ENCODE data around the gene SUCLG2.

The SUCLG2 gene

DNA sequence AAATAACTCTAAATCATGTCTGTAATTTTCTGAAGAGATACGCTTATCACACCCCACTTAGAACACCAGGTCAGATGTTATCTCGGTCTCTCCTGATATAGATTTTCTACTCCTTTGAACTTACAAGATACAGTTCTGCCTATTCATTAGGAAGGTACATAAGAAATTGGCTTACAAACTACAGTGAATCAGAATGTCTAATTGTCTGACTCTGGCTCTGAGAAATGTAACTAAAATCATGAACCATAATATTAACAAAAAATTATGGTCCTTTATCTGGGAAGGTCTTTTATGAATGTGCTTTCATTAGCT is 235.2 kb downstream of the SUCLG2 start:
- H3K36me3 ChIP-seq = no peaks in the 10 kb centered on the region
- TF ChIP-seq, protein P1, sequence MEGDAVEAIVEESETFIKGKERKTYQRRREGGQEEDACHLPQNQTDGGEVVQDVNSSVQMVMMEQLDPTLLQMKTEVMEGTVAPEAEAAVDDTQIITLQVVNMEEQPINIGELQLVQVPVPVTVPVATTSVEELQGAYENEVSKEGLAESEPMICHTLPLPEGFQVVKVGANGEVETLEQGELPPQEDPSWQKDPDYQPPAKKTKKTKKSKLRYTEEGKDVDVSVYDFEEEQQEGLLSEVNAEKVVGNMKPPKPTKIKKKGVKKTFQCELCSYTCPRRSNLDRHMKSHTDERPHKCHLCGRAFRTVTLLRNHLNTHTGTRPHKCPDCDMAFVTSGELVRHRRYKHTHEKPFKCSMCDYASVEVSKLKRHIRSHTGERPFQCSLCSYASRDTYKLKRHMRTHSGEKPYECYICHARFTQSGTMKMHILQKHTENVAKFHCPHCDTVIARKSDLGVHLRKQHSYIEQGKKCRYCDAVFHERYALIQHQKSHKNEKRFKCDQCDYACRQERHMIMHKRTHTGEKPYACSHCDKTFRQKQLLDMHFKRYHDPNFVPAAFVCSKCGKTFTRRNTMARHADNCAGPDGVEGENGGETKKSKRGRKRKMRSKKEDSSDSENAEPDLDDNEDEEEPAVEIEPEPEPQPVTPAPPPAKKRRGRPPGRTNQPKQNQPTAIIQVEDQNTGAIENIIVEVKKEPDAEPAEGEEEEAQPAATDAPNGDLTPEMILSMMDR (IDR thresholded peaks at IDR 0.05; ENCODE audit: low read depth, low read length) = no peak
- no peak overlapping the region for H3K27ac ChIP-seq
- H3K9me3 ChIP-seq (ENCODE audit: severe bottlenecking) = peaks cover 4% of the 10 kb centered on the region
- no peak for DNase-seq
- no peak overlapping the region for H3K4me3 ChIP-seq (ENCODE audit: low read depth, low read length)
- no peaks in the 10 kb centered on the region for H3K27me3 ChIP-seq (ENCODE audit: insufficient read depth, low read depth, severe bottlenecking)

DNA sequence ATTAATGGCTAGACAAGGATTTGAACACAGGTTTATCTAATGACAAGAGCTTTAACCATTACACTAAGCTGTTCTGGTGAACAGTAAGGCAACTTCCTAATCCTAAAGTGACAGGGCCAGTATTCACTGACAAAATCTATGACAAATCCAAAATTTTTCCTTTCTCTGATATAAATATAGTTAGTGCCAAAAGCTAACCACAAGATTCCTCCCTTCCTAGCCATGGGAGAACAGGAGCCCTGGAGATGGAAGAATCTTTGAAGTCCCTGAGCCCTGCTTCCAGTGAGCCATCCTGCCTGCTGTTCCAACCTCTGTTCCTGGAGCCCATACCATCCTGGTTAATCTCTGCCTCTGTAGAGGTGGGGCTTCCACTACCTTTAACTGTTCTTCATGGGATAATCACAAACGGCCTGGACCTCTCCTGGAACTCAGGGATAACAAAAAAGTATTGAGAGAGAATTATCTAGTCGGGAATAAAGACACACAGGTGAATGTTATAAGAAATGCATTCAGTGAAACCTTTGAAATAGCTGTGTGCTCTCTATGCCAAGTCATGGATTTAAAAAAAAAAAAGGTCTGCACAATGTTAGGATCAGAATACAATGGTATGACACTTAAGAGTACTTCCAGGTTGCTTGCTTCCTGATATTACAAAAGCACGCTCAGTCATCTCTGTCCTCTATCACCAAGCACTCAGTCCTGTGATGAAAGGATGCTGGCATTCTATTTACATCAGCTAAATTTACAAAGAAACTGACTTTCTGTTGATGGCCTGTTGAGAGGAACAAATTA is 235.8 kb downstream of the SUCLG2 start:
- TF ChIP-seq, protein P1 (IDR thresholded peaks at IDR 0.05; ENCODE audit: low read depth, low read length) = no peak
- no peak for DNase-seq

DNA sequence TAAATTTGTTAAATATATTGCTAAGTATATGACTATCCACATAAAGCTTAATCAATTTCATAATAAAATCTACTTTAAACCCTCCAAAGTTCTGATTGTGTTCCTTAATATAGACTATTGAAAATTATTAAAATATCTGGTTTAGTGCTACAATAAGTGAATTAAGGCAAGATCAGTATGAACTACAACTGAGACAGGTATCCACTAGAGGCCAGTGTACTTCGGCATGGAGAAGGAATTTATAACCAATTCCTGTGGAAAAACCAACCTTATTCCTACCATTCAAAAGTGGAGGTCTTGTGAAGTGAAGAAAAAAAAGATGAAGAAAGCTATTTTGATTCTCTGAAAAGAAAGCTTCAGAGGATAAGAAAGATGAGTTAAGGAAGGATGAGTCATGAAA is 237.7 kb downstream of the SUCLG2 start:
- TF ChIP-seq, protein P1 (IDR thresholded peaks at IDR 0.05; ENCODE audit: low read depth, low read length) = no peak
- Histone ChIP-seq H3K27ac (no peak overlapping the region), H3K4me3 (ENCODE audit: low read depth, low read length) (no peak overlapping the region), H3K9me3 (ENCODE audit: severe bottlenecking) (peaks cover 4% of the 10 kb centered on the region), H3K36me3 (no peaks in the 10 kb centered on the region), H3K27me3 (ENCODE audit: insufficient read depth, low read depth, severe bottlenecking) (no peaks in the 10 kb centered on the region)
- DNase-seq = no peak

More for the DNA sequence above, 235.8 kb downstream of the SUCLG2 start:
- no peak overlapping the region for H3K27ac ChIP-seq
- H3K4me3 ChIP-seq (ENCODE audit: low read depth, low read length) = no peak overlapping the region
- H3K27me3 ChIP-seq (ENCODE audit: insufficient read depth, low read depth, severe bottlenecking) = no peaks in the 10 kb centered on the region
- H3K36me3 ChIP-seq = no peaks in the 10 kb centered on the region
- peaks cover 4% of the 10 kb centered on the region for H3K9me3 ChIP-seq (ENCODE audit: severe bottlenecking)

DNA sequence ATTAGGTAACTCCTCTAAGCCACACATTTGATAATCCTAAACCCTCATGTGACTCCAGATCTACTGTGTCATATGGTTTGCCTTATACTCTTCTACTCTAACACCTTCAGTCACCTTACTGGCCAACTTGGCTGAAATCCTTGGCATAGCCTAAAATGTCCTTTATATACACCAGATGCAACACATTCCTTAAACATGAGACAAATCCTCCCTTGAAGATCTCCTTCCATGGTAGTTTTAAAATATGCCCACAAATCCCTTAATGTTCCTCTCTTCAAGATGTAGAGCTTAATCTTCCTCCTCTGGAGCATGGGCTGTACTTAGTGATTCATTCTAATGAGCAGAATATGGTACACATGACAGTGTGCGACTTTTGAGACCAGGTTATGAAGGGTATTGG is 238.9 kb downstream of the SUCLG2 start:
- Histone ChIP-seq H3K4me3 (ENCODE audit: low read depth, low read length) (no peak overlapping the region), H3K27me3 (ENCODE audit: insufficient read depth, low read depth, severe bottlenecking) (no peaks in the 10 kb centered on the region), H3K9me3 (ENCODE audit: severe bottlenecking) (peaks cover 4% of the 10 kb centered on the region), H3K27ac (no peak overlapping the region), H3K36me3 (no peaks in the 10 kb centered on the region)
- TF ChIP-seq, protein P1 (IDR thresholded peaks at IDR 0.05; ENCODE audit: low read depth, low read length) = no peak
- no peak for DNase-seq

DNA sequence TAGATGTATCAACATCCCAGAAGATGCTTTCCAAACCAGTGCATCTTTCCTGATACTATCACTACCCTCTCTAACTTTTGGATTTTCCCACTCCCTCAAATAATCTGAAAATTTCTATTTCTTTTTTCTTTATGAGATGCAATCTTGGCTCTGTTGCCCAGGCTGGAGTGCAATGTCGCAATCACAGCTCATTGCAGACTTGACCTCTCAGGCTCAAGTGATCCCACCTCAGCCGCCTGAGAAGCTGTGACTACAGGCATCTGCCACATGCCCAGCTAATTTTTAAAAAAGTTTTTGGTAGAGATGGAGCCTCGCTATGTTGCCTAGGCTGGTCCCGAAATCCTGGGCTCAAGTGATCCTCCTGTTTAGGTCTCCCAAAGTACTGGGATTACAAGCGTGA is 239.7 kb downstream of the SUCLG2 start:
- Histone ChIP-seq H3K27ac (no peak overlapping the region), H3K36me3 (no peaks in the 10 kb centered on the region), H3K9me3 (ENCODE audit: severe bottlenecking) (peaks cover 3% of the 10 kb centered on the region), H3K27me3 (ENCODE audit: insufficient read depth, low read depth, severe bottlenecking) (no peaks in the 10 kb centered on the region), H3K4me3 (ENCODE audit: low read depth, low read length) (no peak overlapping the region)
- DNase-seq = no peak
- TF ChIP-seq, protein P1 (IDR thresholded peaks at IDR 0.05; ENCODE audit: low read depth, low read length) = no peak

DNA sequence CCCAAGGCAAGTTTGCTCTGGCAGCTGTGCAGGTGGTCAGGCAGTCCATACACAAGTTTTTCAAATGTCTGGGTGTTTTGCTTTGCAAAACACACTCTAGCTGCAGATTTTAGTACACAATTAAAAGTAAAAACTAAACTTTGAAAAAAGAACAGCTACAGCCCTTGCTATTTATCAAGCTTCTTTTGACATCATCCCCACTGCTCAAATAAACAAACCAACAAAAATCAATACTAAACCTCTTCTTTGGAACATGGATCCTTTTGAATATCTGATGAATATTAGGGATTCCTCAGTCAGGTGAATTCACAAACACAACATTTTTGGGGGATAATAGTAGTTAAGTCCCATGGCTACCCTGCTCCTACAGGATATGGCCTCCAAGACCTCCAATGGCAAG is 249.2 kb downstream of the SUCLG2 start:
- no peaks in the 10 kb centered on the region for H3K9me3 ChIP-seq (ENCODE audit: severe bottlenecking)
- H3K27me3 ChIP-seq (ENCODE audit: insufficient read depth, low read depth, severe bottlenecking) = no peaks in the 10 kb centered on the region
- H3K36me3 ChIP-seq = no peaks in the 10 kb centered on the region
- TF ChIP-seq, protein P1 (IDR thresholded peaks at IDR 0.05; ENCODE audit: low read depth, low read length) = no peak
- no peak overlapping the region for H3K4me3 ChIP-seq (ENCODE audit: low read depth, low read length)
- H3K27ac ChIP-seq = no peak overlapping the region
- DNase-seq = no peak

Data from WERI-Rb-1 (cell line).